ENCODE results near the gene GNAI1. TPM values are rescaled to one million over a fixed set of nuclear protein-coding genes. Genes with fewer than 3 reads are reported as not detected.

GNAI1 gene
- total and polyA plus RNA-seq, 10 of the 15 experiments (the other 5 are each of a cell fraction or from before 2014, with no cell fraction given) = not detected

- H4K20me1 ChIP-seq (ENCODE audit: control insufficient read depth, insufficient read depth) = no peaks in the 10 kb centered on the region
- TF ChIP-seq SREBF2 (IDR thresholded peaks at IDR 0.05; ENCODE audit: low read length) (no peak), ATF7 (IDR thresholded peaks at IDR 0.05; ENCODE audit: low read depth) (no peak), FOXM1 (IDR thresholded peaks at IDR 0.05; ENCODE audit: low read depth, low read length) (no peak), SUPT20H (IDR thresholded peaks at IDR 0.05; ENCODE audit: borderline replicate concordance, control insufficient read depth, low read depth, low read length) (no peak), MEF2B (IDR thresholded peaks at IDR 0.05; ENCODE audit: partially characterized antibody, poor library complexity, severe bottlenecking) (no peak), ZNF592 (IDR thresholded peaks at IDR 0.05) (no peak), RAD51 (IDR thresholded peaks at IDR 0.05) (no peak), RBBP5 (conservative IDR thresholded peaks at IDR 0.05) (no peak), PAX5 (IDR thresholded peaks at IDR 0.05; ENCODE audit: borderline replicate concordance, low read depth, low read length) (no peak), CREM (IDR thresholded peaks at IDR 0.05; ENCODE audit: low read depth) (no peak), SPI1 (IDR thresholded peaks at IDR 0.05; ENCODE audit: borderline replicate concordance, insufficient read depth, low read depth, low read length) (no peak), GATAD2B (conservative IDR thresholded peaks at IDR 0.05; ENCODE audit: low read depth) (no peak), SIX5 (IDR thresholded peaks at IDR 0.05; ENCODE audit: low read depth, low read length, severe bottlenecking) (no peak), ZNF384 (IDR thresholded peaks at IDR 0.05; ENCODE audit: borderline replicate concordance, low read depth, low read length) (no peak), MLLT1 (IDR thresholded peaks at IDR 0.05) (no peak), CHD2 (IDR thresholded peaks at IDR 0.05; ENCODE audit: borderline replicate concordance, low read depth, low read length) (no peak)
- DNase-seq (ENCODE audit: low read depth, low spot score) (no peak), ATAC-seq (no peak), FAIRE-seq (no peak)
- ChIA-PET SMC1A (ENCODE audit: uncharacterized antibody, unreplicated experiment) (no interaction called here), POLR2A (no interaction called here), CTCF (no interaction called here), RAD21 (ENCODE audit: unreplicated experiment) (no interaction called here)
- no peak overlapping the region for H2AFZ ChIP-seq (ENCODE audit: control insufficient read depth, low read depth, low read length)
- no peaks in the 10 kb centered on the region for H3K9me3 ChIP-seq (replicated peaks; ENCODE audit: control insufficient read depth, insufficient read depth, low read length)
- BruUV-seq (replicated peaks) = no TSS peak
- no peaks in the 10 kb centered on the region for H3K36me3 ChIP-seq (ENCODE audit: control insufficient read depth in 2 of 2, insufficient read depth in 2 of 2, low read length in 1 of 2)
- no peaks in the 10 kb centered on the region for H3K79me2 ChIP-seq (ENCODE audit: control insufficient read depth, insufficient read depth, low read length)
- 0% methylated on average over 1 of the region's 1 CpG for WGBS (ENCODE audit: insufficient coverage, insufficient replicate concordance, low lambda C conversion rate, missing lambda C conversion rate)
- H3K9ac ChIP-seq (ENCODE audit: control insufficient read depth, insufficient read depth, low read length) = no peak overlapping the region
- no peaks in the 10 kb centered on the region for H3K27me3 ChIP-seq (replicated peaks in 1 of 2; ENCODE audit: control insufficient read depth in 2 of 2, insufficient read depth in 2 of 2, low read length in 1 of 2)
- no peaks in the 10 kb centered on the region for H3K4me1 ChIP-seq (ENCODE audit: control insufficient read depth, insufficient read depth, low read length)
- no peak overlapping the region for H3K27ac ChIP-seq (ENCODE audit: control insufficient read depth, insufficient read depth)
- H3K4me2 ChIP-seq (ENCODE audit: control insufficient read depth, insufficient read depth) = no peak overlapping the region
- in situ Hi-C loops (cut with MboI) (no loop called here), intact Hi-C loops (cut with micrococcal nuclease; ENCODE audit: unreplicated experiment) (no loop called here)
- H3K4me3 ChIP-seq = no peak overlapping the region
These were observed 8.4 kb downstream of the GNAI1 start for GRCh38 chr7:80142853-80143580.

All from GM12878 (cell line).